H1 (cell line): ENCODE data around the gene DLX4. TPM values are rescaled to one million over a fixed set of nuclear protein-coding genes. Genes with fewer than 3 reads are reported as not detected.

Experiments used
- ASH2L ChIP-seq: fragments of 200-600, 300-600 bp; sonication (generic); IDR thresholded peaks from one replicate; pipeline ENCODE4 v1.7.1; 2017; ENCODE audit warnings: low read length
- BACH1 ChIP-seq: IDR thresholded peaks from 2 replicates; pipeline ENCODE4 v1.6.1; 2012; ENCODE audit warnings: low read length, improper control_type of control experiment
- CBX5 ChIP-seq: fragments of 300-800, 300-1000 bp; sonication (generic); IDR thresholded peaks from 2 replicates; pipeline ENCODE4 v1.7.1; 2016; ENCODE audit warnings: antibody characterized with exemption, low read length, low read depth
- CHD2 ChIP-seq: IDR thresholded peaks from 2 replicates; pipeline ENCODE4 v1.6.1; 2012; ENCODE audit warnings: low read length, improper control_type of control experiment
- CREB1 ChIP-seq: IDR thresholded peaks from 2 replicates; pipeline ENCODE4 v1.6.1; 2012; ENCODE audit warnings: inconsistent platforms
- CTBP2 ChIP-seq: IDR thresholded peaks from 2 replicates; pipeline ENCODE4 v1.7.0; 2011; ENCODE audit warnings: borderline replicate concordance, mild to moderate bottlenecking, moderate library complexity, mixed read lengths, low read length; ENCODE audit not compliant: insufficient read depth, insufficient read length
- EGR1 ChIP-seq: IDR thresholded peaks from 2 replicates; pipeline ENCODE4 v1.6.1; 2011; ENCODE audit warnings: low read depth, low read length, borderline replicate concordance
- GABPA ChIP-seq: IDR thresholded peaks from 2 replicates; pipeline ENCODE4 v1.6.1; 2011; ENCODE audit warnings: mild to moderate bottlenecking, low read length, moderate library complexity, borderline replicate concordance; ENCODE audit not compliant: insufficient read depth
- GTF2F1 ChIP-seq: IDR thresholded peaks from 2 replicates; pipeline ENCODE4 v1.6.1; 2012; ENCODE audit warnings: low read depth, low read length, improper control_type of control experiment, borderline replicate concordance
- HDAC6 ChIP-seq: IDR thresholded peaks from one replicate; pipeline ENCODE4 v1.7.1; 2012; ENCODE audit warnings: low read depth, mild to moderate bottlenecking, inconsistent platforms, low read length, moderate library complexity
- KDM1A ChIP-seq: fragments of 200-600, 300-600 bp; sonication (generic); IDR thresholded peaks from 2 replicates; pipeline ENCODE4 v1.7.1; 2016; ENCODE audit warnings: mild to moderate bottlenecking, low read length, borderline replicate concordance
- KDM5A ChIP-seq: fragments of 200-600 bp; IDR thresholded peaks from 2 replicates; pipeline ENCODE4 v1.7.1; 2012; ENCODE audit warnings: mild to moderate bottlenecking, low read length, inconsistent platforms, mixed read lengths
- MAFK ChIP-seq: IDR thresholded peaks from 2 replicates; pipeline ENCODE4 v1.6.1; 2012; ENCODE audit warnings: low read depth, mild to moderate bottlenecking, improper control_type of control experiment, low read length
- NANOG ChIP-seq: IDR thresholded peaks from 2 replicates; pipeline ENCODE4 v1.6.1; 2011; ENCODE audit warnings: low read length, low read depth, mild to moderate bottlenecking, inconsistent platforms; ENCODE audit not compliant: insufficient read depth, poor library complexity, severe bottlenecking
- NRF1 ChIP-seq: IDR thresholded peaks from 2 replicates; pipeline ENCODE4 v1.6.1; 2011; ENCODE audit warnings: mild to moderate bottlenecking, low read depth, low read length, improper control_type of control experiment
- PHF8 ChIP-seq: fragments of 200-600 bp; sonication (generic); conservative IDR thresholded peaks from 2 replicates; pipeline ENCODE4 v1.7.1; 2012; ENCODE audit warnings: low read depth, mild to moderate bottlenecking, inconsistent platforms, low read length, moderate library complexity
- POLR2AphosphoS5 ChIP-seq: IDR thresholded peaks from 2 replicates; pipeline ENCODE4 v1.6.1; 2011; ENCODE audit warnings: low read depth, low read length
- RBBP5 ChIP-seq: IDR thresholded peaks from 2 replicates; pipeline ENCODE4 v1.7.1; 2012; ENCODE audit warnings: low read depth, mild to moderate bottlenecking, inconsistent platforms, low read length, moderate library complexity, borderline replicate concordance
- SIRT6 ChIP-seq: IDR thresholded peaks from one replicate; pipeline ENCODE4 v1.7.1; 2012; ENCODE audit warnings: low read length, inconsistent platforms
- SP2 ChIP-seq: IDR thresholded peaks from 2 replicates; pipeline ENCODE4 v1.6.1; 2012; ENCODE audit warnings: mild to moderate bottlenecking, low read length, inconsistent platforms
- SP4 ChIP-seq: IDR thresholded peaks from 2 replicates; pipeline ENCODE4 v1.6.1; 2012; ENCODE audit warnings: low read length, inconsistent platforms
- TEAD4 ChIP-seq: IDR thresholded peaks from 2 replicates; pipeline ENCODE4 v1.6.1; 2012; ENCODE audit warnings: low read depth, low read length, inconsistent platforms, mixed read lengths
- polyA plus RNA-seq, 7 experiments: library from polyadenylated mRNA; depleted of rRNA in 3 of 7; stranded (reverse) in 5 of 7; unstranded in 2 of 7; fragments of >200 nt in 5 of 7; fragments of 200-250 nt in 2 of 7; gene quantifications; 1 replicate in 5 of 7; 2 replicates in 1 of 7; 4 replicates in 1 of 7; pipeline versions ENCODE4 v1.2.1 to v1.2.3, GENCODE V29; 2011 to 2013; ENCODE audit warnings: missing spikeins in 2 of 7, mixed read lengths in 2 of 7
- total RNA-seq: library from RNA; stranded (reverse); fragmentation: NEBNext Ultra II Directional; extraction: Animal tissue kit (Norgen Biotek cat#: 25700); gene quantifications from 2 replicates; pipeline ENCODE4 v1.2.1, GENCODE V29; 2021
- TF ChIP-seq, protein P1 (sequence below): IDR thresholded peaks from 2 replicates; pipeline ENCODE4 v1.6.1; 2011; ENCODE audit warnings: low read depth, mild to moderate bottlenecking, low read length; ENCODE audit not compliant: insufficient read depth
- TF ChIP-seq, protein P2 (sequence below), 3 experiments: IDR thresholded peaks; 1 replicate in 2 of 3; 2 replicates in 1 of 3; pipeline versions ENCODE4 v1.5.1 to v1.6.1; 2011; ENCODE audit warnings: low read length in 3 of 3, mild to moderate bottlenecking in 3 of 3, inconsistent platforms in 2 of 3, low read depth in 1 of 3, moderate library complexity in 1 of 3; ENCODE audit not compliant: insufficient read depth in 1 of 3; ENCODE audit errors: control extremely low read depth in 1 of 3

The DLX4 gene
- total and polyA plus RNA-seq, 2 of the 8 experiments (the other 6 are each of a cell fraction or from before 2014, with no cell fraction given): 0.67 to 0.80 TPM

DNA sequence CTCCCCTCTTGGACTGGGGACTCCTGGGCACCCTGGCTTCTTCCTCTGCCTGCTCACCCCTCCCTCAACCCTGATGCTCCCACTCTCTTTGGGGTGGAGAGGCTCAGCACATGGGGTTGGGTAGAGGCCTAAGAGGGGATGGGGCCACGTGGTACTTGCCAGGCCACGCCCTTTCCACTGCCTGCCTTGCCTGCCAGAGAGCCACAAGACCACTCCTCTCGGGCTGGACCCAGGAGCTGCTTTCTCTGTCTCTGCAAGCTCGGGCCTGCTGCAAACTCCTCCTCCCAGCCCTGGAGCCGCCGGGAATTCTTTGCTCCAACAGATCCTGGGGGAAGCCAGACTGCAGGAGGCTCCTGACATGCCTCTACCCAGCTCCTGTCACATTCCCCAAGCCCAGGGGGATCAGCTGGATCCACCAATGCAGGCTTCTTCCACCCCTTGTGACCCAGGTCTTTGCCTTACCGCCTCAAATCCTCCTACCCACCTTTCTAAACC lies 11.8 kb downstream of the DLX4 start (continued):
- TF ChIP-seq BACH1: no peak
- TF ChIP-seq MAFK: no peak
- no peak for TF ChIP-seq NANOG
- no peak for TF ChIP-seq PHF8
- TF ChIP-seq CREB1: no peak
- TF ChIP-seq NRF1: no peak
- TF ChIP-seq KDM1A: no peak
- no peak for TF ChIP-seq EGR1
- no peak for TF ChIP-seq CTBP2
- no peak for TF ChIP-seq ASH2L
- no peak for TF ChIP-seq HDAC6
- TF ChIP-seq TEAD4: peak; percentile 51; the same call in 1 of the 2 replicates
- no peak for TF ChIP-seq KDM5A
- no peak for TF ChIP-seq SP2
- TF ChIP-seq CBX5: no peak
- TF ChIP-seq GTF2F1: no peak
- TF ChIP-seq, protein P1, sequence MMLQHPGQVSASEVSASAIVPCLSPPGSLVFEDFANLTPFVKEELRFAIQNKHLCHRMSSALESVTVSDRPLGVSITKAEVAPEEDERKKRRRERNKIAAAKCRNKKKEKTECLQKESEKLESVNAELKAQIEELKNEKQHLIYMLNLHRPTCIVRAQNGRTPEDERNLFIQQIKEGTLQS: 0 out of 2 replicates have a peak, but pooled peaks have one; percentile 45
- TF ChIP-seq POLR2AphosphoS5: no peak
- no peak for TF ChIP-seq SIRT6
- TF ChIP-seq, protein P2, sequence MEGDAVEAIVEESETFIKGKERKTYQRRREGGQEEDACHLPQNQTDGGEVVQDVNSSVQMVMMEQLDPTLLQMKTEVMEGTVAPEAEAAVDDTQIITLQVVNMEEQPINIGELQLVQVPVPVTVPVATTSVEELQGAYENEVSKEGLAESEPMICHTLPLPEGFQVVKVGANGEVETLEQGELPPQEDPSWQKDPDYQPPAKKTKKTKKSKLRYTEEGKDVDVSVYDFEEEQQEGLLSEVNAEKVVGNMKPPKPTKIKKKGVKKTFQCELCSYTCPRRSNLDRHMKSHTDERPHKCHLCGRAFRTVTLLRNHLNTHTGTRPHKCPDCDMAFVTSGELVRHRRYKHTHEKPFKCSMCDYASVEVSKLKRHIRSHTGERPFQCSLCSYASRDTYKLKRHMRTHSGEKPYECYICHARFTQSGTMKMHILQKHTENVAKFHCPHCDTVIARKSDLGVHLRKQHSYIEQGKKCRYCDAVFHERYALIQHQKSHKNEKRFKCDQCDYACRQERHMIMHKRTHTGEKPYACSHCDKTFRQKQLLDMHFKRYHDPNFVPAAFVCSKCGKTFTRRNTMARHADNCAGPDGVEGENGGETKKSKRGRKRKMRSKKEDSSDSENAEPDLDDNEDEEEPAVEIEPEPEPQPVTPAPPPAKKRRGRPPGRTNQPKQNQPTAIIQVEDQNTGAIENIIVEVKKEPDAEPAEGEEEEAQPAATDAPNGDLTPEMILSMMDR (IDR thresholded peaks at IDR 0.05; ENCODE audit: control extremely low read depth in 1 of 3, insufficient read depth in 1 of 3, low read depth in 1 of 3, low read length in 3 of 3): no peak
- TF ChIP-seq SP4: no peak
- TF ChIP-seq RBBP5: no peak
- TF ChIP-seq GABPA: 0 out of 2 replicates have a peak, but pooled peaks have one; percentile 16
- TF ChIP-seq CHD2: no peak
